WTC11 (cell line): Measurements from ENCODE around the gene TTC33. TPM values are rescaled to one million over a fixed set of nuclear protein-coding genes. Genes with fewer than 3 reads are reported as not detected.

ENCODE experiments used
- ATAC-seq: fragments of 200-7000 bp; cut with Tn5 transposase; 2 replicates; pipeline ENCODE4 v1.10.0; 2021; ENCODE audit warnings: mild to moderate bottlenecking, moderate library complexity
- CTCF ChIA-PET: fragments of 300-600 bp; sonication (Branson Sonifier 250); formaldehyde crosslinking; loops from one replicate; lab custom pipeline; 2021; ENCODE audit warnings: antibody characterized with exemption; lab: Charles Lee
- POLR2A ChIA-PET: fragments of 350-600 bp; sonication (Branson Sonifier 250); formaldehyde crosslinking; loops from one replicate; lab custom pipeline; 2021; ENCODE audit warnings: antibody characterized with exemption; lab: Charles Lee
- DNase-seq: peaks from one replicate; pipeline ENCODE4 v3.0.0; 2021; ENCODE audit warnings: low spot score
- H3K27ac Mint-ChIP-seq: 2 replicates; pipeline ENCODE4 v1.8.0; 2021; ENCODE audit warnings: mixed read lengths
- H3K27me3 Mint-ChIP-seq: 2 replicates; pipeline ENCODE4 v1.8.0; 2021; ENCODE audit warnings: low read depth, mild to moderate bottlenecking, moderate library complexity, mixed read lengths
- H3K36me3 Mint-ChIP-seq: 2 replicates; pipeline ENCODE4 v1.8.0; 2021; ENCODE audit warnings: mixed read lengths
- H3K4me1 Mint-ChIP-seq: 2 replicates; pipeline ENCODE4 v1.8.0; 2022; ENCODE audit warnings: mixed read lengths
- H3K4me3 Mint-ChIP-seq: 2 replicates; pipeline ENCODE4 v1.8.0; 2021; ENCODE audit warnings: mild to moderate bottlenecking, moderate library complexity, mixed read lengths
- H3K9me3 Mint-ChIP-seq: 2 replicates; pipeline ENCODE4 v1.8.0; 2021; ENCODE audit warnings: mixed read lengths
- CTCF ChIP-seq: fragments of 200-600 bp; IDR thresholded peaks from 2 replicates; pipeline ENCODE4 v1.8.0; 2022; ENCODE audit warnings: antibody characterized with exemption
- E2F5 ChIP-seq: sonication (generic); formaldehyde crosslinking; IDR thresholded peaks from 2 replicates; pipeline ENCODE4 v1.8.1; 2022; ENCODE audit warnings: mild to moderate bottlenecking, moderate library complexity, missing genetic modification reagents
- FOXJ3 ChIP-seq: sonication (generic); formaldehyde crosslinking; IDR thresholded peaks from 2 replicates; pipeline ENCODE4 v1.9.0; 2021; ENCODE audit warnings: missing genetic modification reagents, mild to moderate bottlenecking, borderline replicate concordance
- FOXP1 ChIP-seq: sonication (generic); formaldehyde crosslinking; IDR thresholded peaks from 2 replicates; pipeline ENCODE4 v1.8.0; 2022; ENCODE audit warnings: missing genetic modification reagents, mild to moderate bottlenecking, moderate library complexity, borderline replicate concordance
- FOXP4 ChIP-seq: sonication (generic); formaldehyde crosslinking; IDR thresholded peaks from 2 replicates; pipeline ENCODE4 v1.8.0; 2022; ENCODE audit warnings: mild to moderate bottlenecking, missing genetic modification reagents
- GTF2I ChIP-seq: fragments of 250-450 bp; sonication (Bioruptor Pico); conservative IDR thresholded peaks from 2 replicates; pipeline ENCODE4 v1.4.0; 2021; ENCODE audit warnings: mild to moderate bottlenecking
- MAX ChIP-seq: sonication (generic); formaldehyde crosslinking; IDR thresholded peaks from 2 replicates; pipeline ENCODE4 v1.8.0; 2022; ENCODE audit warnings: mild to moderate bottlenecking, missing genetic modification reagents
- NFE2L1 ChIP-seq: sonication (generic); formaldehyde crosslinking; IDR thresholded peaks from 2 replicates; pipeline ENCODE4 v1.8.1; 2023; ENCODE audit warnings: missing genetic modification reagents
- SMAD3 ChIP-seq: sonication (generic); formaldehyde crosslinking; IDR thresholded peaks from 2 replicates; pipeline ENCODE4 v1.8.0; 2022; ENCODE audit warnings: missing genetic modification reagents, mild to moderate bottlenecking, borderline replicate concordance
- SP1 ChIP-seq: sonication (generic); formaldehyde crosslinking; conservative IDR thresholded peaks from 2 replicates; pipeline ENCODE4 v1.8.1; 2022; ENCODE audit warnings: missing genetic modification reagents
- TEAD4 ChIP-seq: sonication (generic); formaldehyde crosslinking; IDR thresholded peaks from 2 replicates; pipeline ENCODE4 v1.8.0; 2022; ENCODE audit warnings: mild to moderate bottlenecking, missing genetic modification reagents
- ZMAT4 ChIP-seq: fragments of 250-450 bp; sonication (Bioruptor Pico); IDR thresholded peaks from 2 replicates; pipeline ENCODE4 v1.9.0; 2021; ENCODE audit warnings: mild to moderate bottlenecking
- ZNF138 ChIP-seq: sonication (generic); formaldehyde crosslinking; conservative IDR thresholded peaks from 2 replicates; pipeline ENCODE4 v1.8.1; 2022; ENCODE audit warnings: mild to moderate bottlenecking, moderate library complexity, missing genetic modification reagents
- ZNF232 ChIP-seq: sonication (generic); formaldehyde crosslinking; IDR thresholded peaks from 2 replicates; pipeline ENCODE4 v1.8.0; 2022; ENCODE audit warnings: mild to moderate bottlenecking, missing genetic modification reagents
- ZNF532 ChIP-seq: fragments of 250-450 bp; sonication (Bioruptor Pico); IDR thresholded peaks from 2 replicates; pipeline ENCODE4 v1.9.0; 2021; ENCODE audit warnings: mild to moderate bottlenecking, borderline replicate concordance
- total RNA-seq: library from RNA; stranded (reverse); gene quantifications from 3 replicates; pipeline ENCODE4 v1.2.3, GENCODE V29; 2021

Gene TTC33
- total RNA-seq, 1 experiment from 2014 or later: 9.2 TPM

- Mint-ChIP-seq H3K27me3 (peaks cover 73% of the 10 kb centered on the region), H3K36me3 (no peaks in the 10 kb centered on the region), H3K9me3 (no peaks in the 10 kb centered on the region)
- TF ChIP-seq FOXP1 (CRISPR knock-in tag) (peak; percentile 53; the same call in 1 of the 2 replicates), E2F5 (CRISPR knock-in tag) (peak; percentile 77), MAX (CRISPR knock-in tag) (peak; percentile 57), CTCF (no peak), ZNF232 (CRISPR knock-in tag) (0 out of 2 replicates have a peak, but pooled peaks have one; percentile 32), NFE2L1 (CRISPR knock-in tag) (peak; percentile 55; the same call in 1 of the 2 replicates), TEAD4 (no peak), SMAD3 (0 out of 2 replicates have a peak, but pooled peaks have one; percentile 27)
- TF ChIP-seq, all 79 proteins: peak for 6
- H3K27ac Mint-ChIP-seq: peak within 1 kb of the TSS; percentile 65; the same call in 1 of the 2 replicates
- DNase-seq (peak; percentile 50), ATAC-seq (peak; percentile 23)
- peaks cover 43% of the 10 kb centered on the region for H3K4me1 Mint-ChIP-seq
- POLR2A ChIA-PET: interaction anchor here (0.6 kb wide), 1 partner anchor 64 kb away, joined by 7 read pairs; no protein-coding TSS in a partner anchor
- peak within 1 kb of the TSS; percentile 85 for H3K4me3 Mint-ChIP-seq
- CTCF ChIA-PET: interaction anchor here (0.6 to 1.5 kb wide), 6 partner anchors 54 to 1352 kb away, joined by 3 read pairs; no protein-coding TSS in a partner anchor
Observed at GRCh38 chr5:40679913-40680681, 75.7 kb downstream of the TTC33 start, which contains the start of gene PTGER4. Gene PTGER4 (plus strand): TSS chr5:40679915. CDS start chr5:40680994, 1,079 bp downstream.

- Mint-ChIP-seq H3K4me3 (peak overlapping the region; percentile 85), H3K9me3 (no peaks in the 10 kb centered on the region), H3K36me3 (no peaks in the 10 kb centered on the region), H3K4me1 (peaks cover 43% of the 10 kb centered on the region), H3K27me3 (peaks cover 69% of the 10 kb centered on the region), H3K27ac (peak overlapping the region; percentile 65; the same call in 1 of the 2 replicates)
- TF ChIP-seq SP1: peak; percentile 77
- no peak for TF ChIP-seq ZNF138 (CRISPR knock-in tag)
- ATAC-seq (peak; percentile 76), DNase-seq (peak; percentile 89)
- ChIA-PET CTCF (interaction anchor here (0.6 to 1.3 kb wide), 4 partner anchors 129 to 1351 kb away, joined by 3 read pairs; no protein-coding TSS in a partner anchor), POLR2A (no interaction called here)
Observed at GRCh38 chr5:40679148-40679912, 76.4 kb downstream of the TTC33 start.

GRCh38 chr5:40678460-40679147 lies 77.2 kb downstream of the TTC33 start:
- H3K36me3 Mint-ChIP-seq: no peaks in the 10 kb centered on the region
- H3K9me3 Mint-ChIP-seq: no peaks in the 10 kb centered on the region
- H3K4me1 Mint-ChIP-seq: peaks cover 43% of the 10 kb centered on the region
- peaks cover 61% of the 10 kb centered on the region for H3K27me3 Mint-ChIP-seq
- DNase-seq: no peak
- H3K27ac Mint-ChIP-seq: peak overlapping the region; percentile 65; the same call in 1 of the 2 replicates
- ChIA-PET POLR2A (no interaction called here), CTCF (interaction anchor here (0.6 kb wide), 1 partner anchor 24 kb away, joined by 3 read pairs; no protein-coding TSS in a partner anchor)
- H3K4me3 Mint-ChIP-seq: peak overlapping the region; percentile 85
- no peak for ATAC-seq
- no peak for TF ChIP-seq FOXP4 (CRISPR knock-in tag)
- no peak for TF ChIP-seq ZNF532 (CRISPR knock-in tag)
- TF ChIP-seq ZMAT4 (CRISPR knock-in tag): no peak
- no peak for TF ChIP-seq GTF2I (CRISPR knock-in tag)
- no peak for TF ChIP-seq FOXJ3 (CRISPR knock-in tag)
